A549 (cell line): ENCODE results near the gene LRIG1.

ENCODE experiments used
- HOXB5 ChIP-seq: fragments of 250-450 bp; sonication (Bioruptor Pico); IDR thresholded peaks from 2 replicates; pipeline ENCODE4 v1.5.0; 2020; ENCODE audit warnings: mild to moderate bottlenecking, moderate library complexity
- JUN ChIP-seq, 2 experiments: fragments of >200 bp; sonication (Bioruptor Twin); formaldehyde crosslinking; IDR thresholded peaks; 2 replicates in 1 of 2; 3 replicates in 1 of 2; pipeline ENCODE4 v1.6.1; 2016 to 2017
- POLR2A ChIP-seq: IDR thresholded peaks from 2 replicates; pipeline ENCODE4 v1.6.1; 2012; ENCODE audit warnings: mild to moderate bottlenecking, low read length
- SMC3 ChIP-seq: fragments of >200 bp; sonication (Bioruptor Twin); formaldehyde crosslinking; IDR thresholded peaks from 3 replicates; pipeline ENCODE4 v1.6.1; 2018; ENCODE audit warnings: inconsistent platforms
- TF ChIP-seq, protein P1 (sequence below): IDR thresholded peaks from 2 replicates; pipeline ENCODE4 v1.6.1; 2012
- TF ChIP-seq, protein P2 (sequence below): fragments of >200 bp; sonication (Bioruptor Twin); formaldehyde crosslinking; IDR thresholded peaks from 3 replicates; pipeline ENCODE4 v1.5.1; 2016

DNA sequence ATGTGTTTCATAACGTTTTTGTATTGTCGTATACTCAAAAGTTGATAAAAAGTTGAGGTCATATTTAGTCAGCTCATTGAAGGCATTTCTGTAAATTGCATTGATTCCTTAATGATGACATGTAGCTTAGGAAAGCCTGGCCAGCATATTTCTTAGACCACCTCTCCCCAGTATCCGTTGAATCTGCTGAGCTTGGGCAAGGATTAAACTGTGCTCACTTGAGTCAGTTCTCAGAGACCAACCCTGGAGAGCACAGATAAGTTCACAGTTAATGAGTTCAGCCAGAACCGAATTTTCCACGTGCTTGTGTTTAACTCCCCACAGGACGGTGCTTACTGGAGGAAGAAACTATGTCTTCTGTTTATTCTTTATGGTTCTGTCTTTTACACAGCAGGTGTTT lies 147.3 kb downstream of the LRIG1 start:
- TF ChIP-seq, protein P1, sequence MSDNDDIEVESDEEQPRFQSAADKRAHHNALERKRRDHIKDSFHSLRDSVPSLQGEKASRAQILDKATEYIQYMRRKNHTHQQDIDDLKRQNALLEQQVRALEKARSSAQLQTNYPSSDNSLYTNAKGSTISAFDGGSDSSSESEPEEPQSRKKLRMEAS: no peak
- TF ChIP-seq, protein P2, sequence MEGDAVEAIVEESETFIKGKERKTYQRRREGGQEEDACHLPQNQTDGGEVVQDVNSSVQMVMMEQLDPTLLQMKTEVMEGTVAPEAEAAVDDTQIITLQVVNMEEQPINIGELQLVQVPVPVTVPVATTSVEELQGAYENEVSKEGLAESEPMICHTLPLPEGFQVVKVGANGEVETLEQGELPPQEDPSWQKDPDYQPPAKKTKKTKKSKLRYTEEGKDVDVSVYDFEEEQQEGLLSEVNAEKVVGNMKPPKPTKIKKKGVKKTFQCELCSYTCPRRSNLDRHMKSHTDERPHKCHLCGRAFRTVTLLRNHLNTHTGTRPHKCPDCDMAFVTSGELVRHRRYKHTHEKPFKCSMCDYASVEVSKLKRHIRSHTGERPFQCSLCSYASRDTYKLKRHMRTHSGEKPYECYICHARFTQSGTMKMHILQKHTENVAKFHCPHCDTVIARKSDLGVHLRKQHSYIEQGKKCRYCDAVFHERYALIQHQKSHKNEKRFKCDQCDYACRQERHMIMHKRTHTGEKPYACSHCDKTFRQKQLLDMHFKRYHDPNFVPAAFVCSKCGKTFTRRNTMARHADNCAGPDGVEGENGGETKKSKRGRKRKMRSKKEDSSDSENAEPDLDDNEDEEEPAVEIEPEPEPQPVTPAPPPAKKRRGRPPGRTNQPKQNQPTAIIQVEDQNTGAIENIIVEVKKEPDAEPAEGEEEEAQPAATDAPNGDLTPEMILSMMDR: no peak
- TF ChIP-seq POLR2A (no peak), SMC3 (no peak), HOXB5 (CRISPR knock-in tag) (no peak), JUN (IDR thresholded peaks at IDR 0.05) (no peak)
